ENCODE data around the gene HYAL2.

Gene HYAL2

DNA sequence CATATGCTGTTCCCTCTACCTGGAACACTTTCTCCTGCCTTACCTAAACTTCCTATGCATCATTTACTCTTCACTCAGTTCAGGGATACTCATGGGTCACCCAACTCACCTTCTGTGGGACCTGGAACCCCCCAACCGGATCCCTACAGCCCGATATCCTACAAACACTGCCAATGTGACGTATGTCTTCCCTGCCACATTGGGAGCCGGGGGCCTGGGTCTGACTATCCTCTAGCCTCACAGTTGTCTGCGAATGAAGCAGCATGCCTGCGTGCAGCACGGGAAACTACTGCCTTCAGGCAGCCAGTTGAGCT, 27.6 kb upstream of the HYAL2 start:
- DNase-seq: no peak

GRCh38 chr3:50347187-50347813, 24.8 kb upstream of the HYAL2 start:
- peak; percentile 56 to 75 for DNase-seq

- peak; percentile 64 to 71 for DNase-seq
Measured at GRCh38 chr3:50345586-50346234, 23.2 kb upstream of the HYAL2 start, which contains the start of gene ZMYND10. Gene ZMYND10, minus strand, starts transcription at chr3:50345732. Its CDS starts 153 bp downstream, at chr3:50345579.

GRCh38 chr3:50345008-50345407, 22.5 kb upstream of the HYAL2 start:
- DNase-seq: no peak

- no peak for DNase-seq
Measured at GRCh38 chr3:50342813-50343633, 20.5 kb upstream of the HYAL2 start.

DNA sequence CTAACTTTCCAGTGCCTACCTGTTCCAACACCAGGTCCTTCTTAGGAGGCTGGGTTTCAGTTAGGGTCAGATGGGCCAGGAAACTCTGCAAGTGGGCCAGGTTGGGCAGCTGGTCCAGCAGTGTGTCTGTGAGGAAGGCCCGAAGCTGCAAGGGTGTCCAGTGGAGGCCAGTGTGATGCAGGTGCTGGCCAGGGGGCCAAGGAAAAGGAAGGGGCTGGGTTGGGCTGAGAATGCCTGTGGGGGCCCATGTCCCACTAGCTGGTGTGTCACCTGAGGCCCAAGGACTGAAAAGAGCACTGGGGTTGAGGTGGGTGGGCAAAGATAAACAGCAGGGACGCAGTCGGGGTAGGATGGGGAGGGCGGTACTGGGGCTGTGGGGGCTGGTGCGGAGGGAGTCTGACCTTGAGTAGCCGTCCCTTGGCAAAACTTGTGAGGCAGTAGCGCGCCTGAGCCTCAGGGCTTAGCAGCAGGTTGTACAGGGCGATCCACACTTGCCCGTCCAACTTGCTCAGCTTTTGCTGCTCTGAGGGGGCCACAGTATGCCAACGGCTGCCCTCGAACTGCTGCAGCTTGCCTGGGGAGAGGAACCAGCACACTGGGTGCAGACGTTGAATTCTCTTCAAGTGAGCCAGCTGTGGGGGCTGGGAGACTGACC, 19.6 kb upstream of the HYAL2 start:
- no peak for DNase-seq

DNA sequence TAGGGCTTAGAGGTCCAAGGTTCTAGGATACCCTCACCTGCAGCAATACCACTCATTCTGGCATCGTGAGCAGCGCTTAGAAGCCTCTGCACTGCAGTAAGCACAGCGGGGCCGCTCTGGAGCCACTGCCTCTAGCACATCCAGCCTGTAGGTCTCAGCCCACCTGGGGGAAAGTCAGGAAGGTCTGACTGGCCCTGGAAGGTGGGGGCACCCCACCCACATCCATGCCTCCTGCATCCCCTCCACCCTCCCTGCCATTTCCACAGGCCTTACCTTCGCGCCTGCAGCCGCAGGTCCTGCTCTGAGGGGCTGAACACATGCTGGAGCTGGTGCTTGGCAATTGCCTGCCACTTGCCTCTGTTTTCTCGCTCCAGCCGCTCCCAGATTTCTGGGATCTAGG, 19.0 kb upstream of the HYAL2 start:
- DNase-seq: no peak

DNA sequence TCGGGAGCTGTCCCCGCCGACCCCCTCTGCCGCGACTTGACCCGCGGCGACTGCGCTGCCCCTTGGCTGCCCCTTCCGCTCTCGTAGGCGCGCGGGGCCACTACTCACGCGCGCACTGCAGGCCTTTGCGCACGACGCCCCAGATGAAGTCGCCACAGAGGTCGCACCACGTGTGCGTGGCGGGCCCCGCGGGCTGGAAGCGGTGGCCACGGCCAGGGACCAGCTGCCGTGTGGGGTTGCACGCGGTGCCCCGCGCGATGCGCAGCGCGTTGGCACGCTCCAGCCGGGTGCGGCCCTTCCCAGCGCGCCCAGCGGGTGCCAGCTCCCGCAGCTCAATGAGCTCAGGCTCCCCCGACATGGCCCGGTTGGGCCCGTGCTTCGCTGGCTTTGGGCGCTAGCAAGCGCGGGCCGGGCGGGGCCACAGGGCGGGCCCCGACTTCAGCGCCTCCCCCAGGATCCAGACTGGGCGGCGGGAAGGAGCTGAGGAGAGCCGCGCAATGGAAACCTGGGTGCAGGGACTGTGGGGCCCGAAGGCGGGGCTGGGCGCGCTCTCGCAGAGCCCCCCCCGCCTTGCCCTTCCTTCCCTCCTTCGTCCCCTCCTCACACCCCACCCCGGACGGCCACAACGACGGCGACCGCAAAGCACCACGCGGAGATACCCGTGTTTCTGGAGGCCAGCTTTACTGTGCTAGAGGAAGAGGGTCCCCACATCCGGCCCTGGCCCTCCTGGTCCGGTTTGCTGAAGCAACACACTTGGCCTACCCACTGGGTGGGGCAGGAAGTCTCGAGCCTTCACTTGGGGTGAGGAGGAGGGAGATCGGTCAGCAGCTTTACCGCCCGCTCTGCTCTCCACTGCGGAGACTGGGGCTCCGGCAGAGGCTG, 18.1 kb upstream of the HYAL2 start, which contains the start of gene RASSF1:
Gene RASSF1, minus strand, starts transcription at position 389 of the 882 bp plus-strand sequence. Its CDS starts 31 bp downstream, at position 358.
- DNase-seq: peak; percentile 55 to 65

DNA sequence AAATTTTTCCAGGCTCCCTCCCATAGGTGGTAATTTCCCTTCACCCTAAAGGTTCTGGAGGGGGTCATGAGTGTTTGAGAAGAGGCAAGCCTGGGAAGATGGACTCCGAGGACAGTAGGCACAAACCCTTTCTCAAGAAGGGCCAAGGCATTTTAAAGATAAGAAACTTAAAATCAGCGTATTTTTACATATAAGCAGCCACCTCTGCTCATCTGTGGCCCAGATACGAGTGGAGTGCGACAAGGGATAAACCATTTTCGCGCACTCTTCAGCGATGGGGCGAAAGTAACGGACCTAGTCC, 17.6 kb upstream of the HYAL2 start:
- DNase-seq: no peak

- no peak for DNase-seq
Measured at GRCh38 chr3:50339485-50340146, 17.1 kb upstream of the HYAL2 start.

DNA sequence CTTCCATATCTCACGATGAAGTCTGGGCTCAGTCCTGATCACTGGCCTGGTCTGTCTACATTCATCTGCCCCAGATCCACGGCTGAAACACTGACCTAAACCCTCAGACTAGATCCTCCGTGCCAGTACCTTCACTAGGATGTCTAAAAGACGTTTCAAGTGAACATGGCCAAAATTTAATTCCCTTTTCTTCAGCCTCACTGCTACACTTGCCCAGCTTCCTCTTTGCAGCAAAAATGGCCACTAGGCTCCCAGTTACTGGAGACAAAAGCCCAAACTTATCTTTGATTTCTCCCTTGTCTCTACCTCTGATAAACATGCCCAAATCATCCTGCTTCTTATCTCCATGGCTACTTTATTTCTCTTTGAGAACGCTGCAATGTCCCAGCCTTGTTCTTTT, 16.4 kb upstream of the HYAL2 start:
- DNase-seq: no peak

DNA sequence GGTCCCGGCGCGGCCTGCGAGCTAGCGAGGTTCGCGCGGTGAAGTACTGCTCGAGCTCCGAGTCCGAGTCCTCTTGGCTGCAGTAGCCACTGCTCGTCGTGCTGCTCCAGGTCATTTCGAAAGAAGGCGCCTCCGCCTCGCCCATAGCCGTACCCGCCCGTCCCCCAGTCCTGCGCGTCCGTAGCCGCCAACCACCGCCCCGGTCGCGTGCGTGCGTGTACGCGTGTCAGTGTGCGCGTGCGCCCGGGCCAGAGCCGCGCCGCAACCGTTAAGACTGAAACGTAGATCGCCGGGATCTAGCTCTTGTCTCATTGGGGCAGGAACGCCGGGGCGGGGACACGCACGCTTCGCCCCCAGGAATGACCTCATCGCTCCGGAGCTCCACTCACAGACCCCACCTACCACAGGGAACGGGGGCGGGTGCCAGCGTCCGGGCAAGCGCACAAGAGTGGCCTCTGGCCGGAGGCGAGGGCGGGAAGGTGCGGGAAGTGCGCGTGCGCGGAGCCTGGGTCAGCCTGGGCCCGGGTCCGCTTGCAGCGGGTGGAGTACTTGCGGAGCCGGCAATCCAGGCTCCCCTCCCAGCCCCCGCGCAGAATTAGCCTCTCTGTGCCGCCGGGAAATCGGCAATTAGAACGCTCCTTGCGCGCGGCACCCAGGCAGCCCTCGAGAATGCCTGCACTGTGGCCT, 14.8 kb upstream of the HYAL2 start:
- peak; percentile 93 to 95 for DNase-seq

- peak in 1 of 2 experiments; percentile 51 for DNase-seq
Measured at GRCh38 chr3:50336452-50337174, 14.1 kb upstream of the HYAL2 start.

GRCh38 chr3:50334339-50335075, 12.0 kb upstream of the HYAL2 start:
- no peak for DNase-seq

DNA sequence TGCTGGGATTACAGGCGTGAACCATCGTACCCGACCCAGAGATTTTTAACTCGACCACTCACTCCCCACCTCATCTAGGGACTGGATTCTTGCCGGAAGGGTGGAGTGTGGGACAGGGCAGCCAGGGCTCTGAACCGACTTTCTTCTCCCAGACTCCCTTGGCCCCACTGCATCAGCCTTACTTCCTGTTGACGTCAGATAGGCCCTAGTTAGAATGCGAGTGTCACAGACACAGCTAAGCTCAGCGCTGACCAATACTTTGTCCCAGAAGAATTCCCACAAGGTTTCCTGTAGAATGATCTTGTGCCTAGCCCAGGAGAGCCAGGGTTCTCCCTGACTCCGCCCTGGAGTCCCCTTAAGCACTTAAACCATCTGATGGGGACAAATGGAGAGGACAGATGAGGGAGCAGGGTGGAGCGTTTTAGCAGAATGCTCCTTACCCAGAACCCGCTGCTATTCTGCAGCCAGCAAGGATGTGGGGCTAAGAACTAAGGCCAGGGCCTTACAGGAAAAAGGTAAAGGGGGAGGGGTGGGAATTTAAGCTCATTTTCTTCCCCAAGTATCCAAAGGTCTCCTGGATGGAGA, 11.3 kb upstream of the HYAL2 start:
- no peak for DNase-seq

GRCh38 chr3:50331364-50331907, 8.9 kb upstream of the HYAL2 start:
- DNase-seq: no peak

- no peak for DNase-seq
Measured at GRCh38 chr3:50330330-50330729, 7.8 kb upstream of the HYAL2 start.

DNA sequence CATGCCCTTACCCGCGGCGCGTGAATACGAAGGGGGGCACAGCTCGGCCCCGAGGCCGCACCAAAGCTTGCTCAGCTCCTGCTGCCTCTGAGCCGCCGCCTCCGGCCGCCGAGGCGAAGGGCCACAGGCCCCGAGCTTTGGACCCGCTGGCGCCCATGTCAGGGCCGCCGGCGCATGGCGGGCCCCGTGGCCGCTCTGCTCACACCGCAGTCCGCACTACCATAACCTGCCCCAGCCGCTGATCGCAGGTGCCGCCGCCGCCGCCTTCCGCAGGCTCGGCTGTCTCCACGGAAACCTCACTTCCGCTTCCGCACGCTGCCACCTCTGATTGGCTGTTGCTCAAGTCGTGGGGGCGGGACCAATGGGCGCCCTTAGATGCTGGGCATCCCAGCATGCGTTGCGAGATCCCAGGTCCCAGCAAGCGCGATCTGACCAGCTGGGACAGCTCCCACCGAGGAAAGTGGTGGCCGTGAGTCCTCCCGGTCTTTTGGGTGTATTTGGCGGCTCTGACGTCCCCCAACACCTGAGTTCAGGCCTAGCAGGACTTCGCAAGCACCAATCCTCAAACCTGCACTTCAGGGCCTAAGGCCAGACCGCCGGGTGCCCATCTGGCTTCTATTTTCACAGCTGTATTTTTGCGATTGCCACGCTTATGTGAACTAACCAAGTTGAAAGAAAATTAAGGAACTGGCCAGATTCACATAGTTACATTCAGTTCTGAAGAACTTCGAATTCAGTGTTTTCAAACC, 5.6 kb upstream of the HYAL2 start, which contains the start of gene TUSC2:
Gene TUSC2, minus strand, starts transcription at position 281 of the 749 bp plus-strand sequence. Its CDS starts 124 bp downstream, at position 157.
- peak; percentile 91 to 93 for DNase-seq

All from stimulated activated CD4-positive, alpha-beta T cell treated with anti-CD3 and anti-CD28 coated beads, Interleukin-4, amount 100 ng/mL, for 4 hours (primary cell).